ENCODE results near the gene TMEM181. TPM values are rescaled to one million over a fixed set of nuclear protein-coding genes. Genes with fewer than 3 reads are reported as not detected.

TMEM181 gene
- total and polyA plus RNA-seq, 8 donors = 14.1 to 32.8 (median 23.1) TPM

DNA sequence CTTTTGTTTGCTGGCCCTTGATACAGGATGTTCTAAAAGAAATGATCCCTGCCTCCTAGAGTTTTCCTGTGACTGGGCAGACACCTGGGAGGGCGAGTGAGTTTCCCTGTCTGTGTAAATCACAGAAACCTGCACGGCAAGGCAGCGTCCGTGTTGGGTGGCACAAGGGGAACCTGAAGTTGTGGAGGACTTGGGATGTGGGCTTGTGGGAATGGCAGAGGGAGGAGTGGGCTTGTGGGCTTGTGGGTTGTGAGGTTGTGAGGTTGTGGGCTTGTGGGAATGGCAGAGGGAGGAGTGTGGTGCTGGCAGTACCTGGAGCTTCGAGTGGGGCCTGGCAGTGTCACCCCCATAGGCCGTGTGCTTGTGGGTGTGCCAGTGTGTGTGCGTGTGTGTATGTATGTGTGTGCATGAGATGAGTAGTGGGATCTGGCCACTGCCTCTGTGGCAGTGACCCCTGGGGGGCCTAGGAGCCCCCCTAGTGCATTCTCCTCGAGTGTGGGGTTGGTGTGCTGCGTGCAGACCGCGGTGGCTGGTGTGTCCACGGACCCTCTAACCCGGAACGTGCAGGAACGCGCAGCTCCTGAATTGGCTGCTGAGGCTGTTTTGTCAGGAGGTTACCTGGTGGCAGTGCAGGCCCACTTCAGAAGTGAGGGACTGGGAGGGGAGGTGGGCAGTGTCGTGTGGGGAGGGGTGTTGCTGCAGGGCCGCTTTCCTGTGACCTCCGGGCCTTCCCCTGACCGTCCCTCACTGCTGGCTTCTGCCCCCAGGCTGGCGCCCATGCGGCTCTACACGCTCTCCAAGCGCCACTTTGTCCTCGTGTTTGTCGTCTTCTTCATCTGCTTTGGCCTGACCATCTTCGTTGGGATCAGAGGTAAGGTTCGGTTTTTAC is 13.0 kb downstream of the TMEM181 start:
- no peaks in the 10 kb centered on the region for H3K36me3 ChIP-seq
- FAIRE-seq (no peak), DNase-seq (peak in 1 of 6 donors; percentile 36), ATAC-seq (no peak)
- H3K27me3 ChIP-seq = no peaks in the 10 kb centered on the region
- H3K27ac ChIP-seq = peak overlapping the region; percentile 56 to 77 (median 73)
- intact Hi-C loops (cut with DNase I) = no loop called here
- H3K9me3 ChIP-seq = no peaks in the 10 kb centered on the region
- peaks cover 39 to 42% (median 39%) of the 10 kb centered on the region in 3 donors for H3K4me1 ChIP-seq
- no peak overlapping the region for H3K4me3 ChIP-seq
- WGBS, 2 donors = 83% methylated on average over 28 of the region's 28 CpGs
- TF ChIP-seq, protein P1, sequence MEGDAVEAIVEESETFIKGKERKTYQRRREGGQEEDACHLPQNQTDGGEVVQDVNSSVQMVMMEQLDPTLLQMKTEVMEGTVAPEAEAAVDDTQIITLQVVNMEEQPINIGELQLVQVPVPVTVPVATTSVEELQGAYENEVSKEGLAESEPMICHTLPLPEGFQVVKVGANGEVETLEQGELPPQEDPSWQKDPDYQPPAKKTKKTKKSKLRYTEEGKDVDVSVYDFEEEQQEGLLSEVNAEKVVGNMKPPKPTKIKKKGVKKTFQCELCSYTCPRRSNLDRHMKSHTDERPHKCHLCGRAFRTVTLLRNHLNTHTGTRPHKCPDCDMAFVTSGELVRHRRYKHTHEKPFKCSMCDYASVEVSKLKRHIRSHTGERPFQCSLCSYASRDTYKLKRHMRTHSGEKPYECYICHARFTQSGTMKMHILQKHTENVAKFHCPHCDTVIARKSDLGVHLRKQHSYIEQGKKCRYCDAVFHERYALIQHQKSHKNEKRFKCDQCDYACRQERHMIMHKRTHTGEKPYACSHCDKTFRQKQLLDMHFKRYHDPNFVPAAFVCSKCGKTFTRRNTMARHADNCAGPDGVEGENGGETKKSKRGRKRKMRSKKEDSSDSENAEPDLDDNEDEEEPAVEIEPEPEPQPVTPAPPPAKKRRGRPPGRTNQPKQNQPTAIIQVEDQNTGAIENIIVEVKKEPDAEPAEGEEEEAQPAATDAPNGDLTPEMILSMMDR (IDR thresholded peaks at IDR 0.05) = no peak

DNA sequence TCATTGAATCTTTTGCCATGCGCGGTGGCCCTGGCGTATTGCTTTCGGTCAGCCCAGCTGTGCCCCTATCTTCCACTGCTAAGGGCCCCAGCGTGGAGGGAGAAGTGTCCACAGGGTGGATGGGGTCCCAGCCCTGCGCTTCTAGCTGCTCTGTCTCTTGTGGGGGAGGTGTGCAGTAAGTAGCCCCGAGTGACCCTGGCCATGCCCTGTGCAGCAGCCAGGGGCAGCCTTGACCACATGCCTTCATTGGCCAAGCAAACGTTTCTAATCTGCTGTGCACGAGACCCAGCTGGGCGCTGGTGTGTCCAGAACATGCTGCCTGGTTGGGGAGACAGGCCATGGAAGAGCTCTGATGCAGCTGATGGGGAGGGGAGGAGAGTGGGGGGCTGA is 13.6 kb downstream of the TMEM181 start:
- H3K27me3 ChIP-seq = no peaks in the 10 kb centered on the region
- no peaks in the 10 kb centered on the region for H3K36me3 ChIP-seq
- intact Hi-C loops (cut with DNase I) = no loop called here
- DNase-seq (no peak), FAIRE-seq (no peak), ATAC-seq (no peak)
- H3K4me1 ChIP-seq = peaks cover 39 to 42% (median 39%) of the 10 kb centered on the region in 3 donors
- H3K9me3 ChIP-seq = no peaks in the 10 kb centered on the region
- H3K4me3 ChIP-seq = no peak overlapping the region
- TF ChIP-seq, protein P1 (IDR thresholded peaks at IDR 0.05) = no peak
- 70 to 75% methylated on average over 10 of the region's 10 CpGs for WGBS, 2 donors
- H3K27ac ChIP-seq = no peak overlapping the region

DNA sequence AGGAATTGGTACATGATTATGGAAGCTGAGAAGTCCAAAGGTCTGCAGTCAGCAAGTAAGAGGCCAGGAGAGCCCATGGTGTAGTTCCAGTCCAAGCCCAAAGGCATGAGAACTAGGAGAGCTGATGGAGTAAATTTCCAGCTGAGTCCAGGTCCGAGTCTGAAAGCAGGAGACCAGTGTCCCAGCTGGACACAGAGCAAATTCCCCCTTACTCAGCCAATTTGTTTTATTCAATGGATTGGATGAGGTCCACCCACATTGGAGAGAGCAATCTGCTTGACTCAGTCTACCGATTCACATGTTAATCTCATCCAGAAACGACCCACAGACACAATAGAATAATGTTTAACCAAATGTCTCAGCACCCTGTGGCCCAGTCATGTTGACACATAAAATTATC is 14.9 kb downstream of the TMEM181 start:
- intact Hi-C loops (cut with DNase I) = no loop called here
- peak overlapping the region in 1 of 4 donors; percentile 24 for H3K27ac ChIP-seq
- H3K4me1 ChIP-seq = peaks cover 39 to 42% (median 39%) of the 10 kb centered on the region in 3 donors
- no peak for DNase-seq
- ATAC-seq = no peak
- 25 to 38% methylated on average over 3 of the region's 3 CpGs for WGBS, 2 donors
- no peaks in the 10 kb centered on the region for H3K36me3 ChIP-seq
- H3K9me3 ChIP-seq = no peaks in the 10 kb centered on the region
- H3K27me3 ChIP-seq = no peaks in the 10 kb centered on the region
- TF ChIP-seq, protein P1 (IDR thresholded peaks at IDR 0.05) = no peak
- no peak for FAIRE-seq
- H3K4me3 ChIP-seq = no peak overlapping the region

DNA sequence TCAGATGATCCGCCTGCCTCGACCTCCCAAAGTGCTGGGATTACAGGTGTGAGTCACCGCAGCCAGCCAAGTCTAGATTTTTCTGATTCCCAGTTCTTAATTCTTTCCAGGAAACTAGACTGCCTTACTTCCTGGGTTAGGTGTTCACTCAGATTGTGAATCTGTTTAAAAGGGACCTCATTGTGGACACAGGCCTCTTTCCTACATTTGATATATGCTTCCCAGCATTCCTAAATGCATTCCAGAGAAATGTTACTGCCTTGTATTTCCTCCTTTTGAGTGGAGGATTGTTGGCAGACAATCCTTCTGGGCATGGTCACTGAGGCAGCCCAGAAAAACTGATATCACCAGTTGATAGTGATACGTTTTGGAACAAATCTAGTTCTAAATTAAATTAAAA is 15.7 kb downstream of the TMEM181 start:
- intact Hi-C loops (cut with DNase I) = no loop called here
- Histone ChIP-seq H3K9me3 (no peaks in the 10 kb centered on the region), H3K27ac (peak overlapping the region in 1 of 4 donors; percentile 24), H3K27me3 (no peaks in the 10 kb centered on the region), H3K4me3 (no peak overlapping the region), H3K36me3 (no peaks in the 10 kb centered on the region), H3K4me1 (peaks cover 38 to 40% (median 39%) of the 10 kb centered on the region in 3 donors)
- 50 to 75% methylated on average over 4 of the region's 4 CpGs for WGBS, 2 donors
- TF ChIP-seq, protein P1 (IDR thresholded peaks at IDR 0.05) = no peak
- no peak for FAIRE-seq
- DNase-seq = no peak
- ATAC-seq = no peak

DNA sequence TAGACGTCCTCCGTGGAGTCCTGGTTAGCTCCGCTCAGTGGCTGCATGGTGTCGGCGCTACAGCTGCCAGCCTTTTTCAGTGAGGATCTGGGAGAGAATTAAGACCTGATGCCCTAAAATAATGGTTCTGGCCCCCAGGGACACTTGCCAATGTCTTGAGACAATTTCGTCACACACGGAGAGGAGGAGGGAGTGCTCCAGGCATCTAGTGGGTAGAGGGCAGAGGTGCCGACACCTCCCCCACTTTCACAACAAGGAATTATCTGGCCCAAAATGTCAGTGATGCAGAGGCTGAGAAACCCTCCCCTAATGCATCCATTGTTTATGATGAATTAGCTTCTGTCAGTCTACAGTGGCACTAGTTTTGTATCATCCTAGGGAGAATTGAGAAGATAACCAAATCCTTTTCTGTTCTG is 24.4 kb downstream of the TMEM181 start:
- ATAC-seq (no peak), FAIRE-seq (no peak), DNase-seq (no peak)
- no peak overlapping the region for H3K4me3 ChIP-seq
- H3K36me3 ChIP-seq = peaks cover 5 to 44% (median 18%) of the 10 kb centered on the region in 3 donors
- 91 to 96% methylated on average over 8 of the region's 8 CpGs for WGBS, 2 donors
- H3K9me3 ChIP-seq = no peaks in the 10 kb centered on the region
- intact Hi-C loops (cut with DNase I) = no loop called here
- no peaks in the 10 kb centered on the region for H3K27me3 ChIP-seq
- TF ChIP-seq, protein P1 (IDR thresholded peaks at IDR 0.05) = no peak
- no peaks in the 10 kb centered on the region for H3K4me1 ChIP-seq
- H3K27ac ChIP-seq = no peak overlapping the region
